Astrocyte of the cerebellum (primary cell): ENCODE data around the gene PLEKHM3.

Source experiments
- DNase-seq: peaks from one replicate; pipeline ENCODE4 v3.0.0-alpha.2; 2011; ENCODE audit warnings: low read depth
- H3K4me3 ChIP-seq: 2 replicates; pipeline ENCODE4 v1.5.1; 2011; ENCODE audit warnings: mild to moderate bottlenecking, low read depth, low read length, moderate library complexity
- in situ Hi-C: cut with HindIII; loops from 2 replicates; pipeline ENCODE4 v1.10.0; 2017; ENCODE audit warnings: low sequenced_read_pairs
- TF ChIP-seq, protein P1 (sequence below): IDR thresholded peaks from 2 replicates; pipeline ENCODE4 v1.5.1; 2012; ENCODE audit warnings: low read length, low read depth, moderate library complexity, mild to moderate bottlenecking; ENCODE audit errors: missing control alignments

PLEKHM3 gene

DNA sequence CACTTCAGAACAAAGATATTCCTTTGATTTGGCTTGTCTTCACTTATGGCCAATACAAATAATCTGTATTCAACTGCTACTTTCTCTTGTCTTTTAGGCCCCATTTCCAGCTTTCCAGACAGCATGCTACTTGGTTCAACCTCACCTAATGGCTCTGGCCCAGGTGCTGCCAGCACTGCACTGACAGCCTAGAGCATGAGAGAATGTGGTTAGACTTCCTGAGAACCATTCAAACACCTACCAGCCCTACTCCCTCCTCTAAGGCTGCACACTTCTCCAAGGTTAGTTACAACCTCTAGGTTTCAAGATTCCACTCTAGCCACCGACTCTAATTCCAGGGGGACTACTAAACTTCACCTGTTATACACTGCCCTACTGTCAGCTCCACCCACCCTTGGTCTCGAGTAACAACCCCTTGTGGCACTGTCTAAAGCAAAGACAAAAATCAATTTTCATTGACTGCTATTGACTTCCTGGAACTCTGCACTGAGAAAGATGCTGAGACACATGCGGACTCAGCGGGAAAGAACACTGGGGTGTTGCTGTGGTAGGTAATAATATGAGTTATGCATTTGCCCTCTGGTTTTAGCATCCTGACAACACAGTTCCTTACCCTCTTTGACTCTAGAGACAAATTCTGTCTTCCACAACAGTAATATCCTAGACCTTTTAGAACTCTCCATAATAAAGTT lies 38.2 kb downstream of the PLEKHM3 start:
- in situ Hi-C loops: no loop called here
- no peak for DNase-seq
- TF ChIP-seq, protein P1, sequence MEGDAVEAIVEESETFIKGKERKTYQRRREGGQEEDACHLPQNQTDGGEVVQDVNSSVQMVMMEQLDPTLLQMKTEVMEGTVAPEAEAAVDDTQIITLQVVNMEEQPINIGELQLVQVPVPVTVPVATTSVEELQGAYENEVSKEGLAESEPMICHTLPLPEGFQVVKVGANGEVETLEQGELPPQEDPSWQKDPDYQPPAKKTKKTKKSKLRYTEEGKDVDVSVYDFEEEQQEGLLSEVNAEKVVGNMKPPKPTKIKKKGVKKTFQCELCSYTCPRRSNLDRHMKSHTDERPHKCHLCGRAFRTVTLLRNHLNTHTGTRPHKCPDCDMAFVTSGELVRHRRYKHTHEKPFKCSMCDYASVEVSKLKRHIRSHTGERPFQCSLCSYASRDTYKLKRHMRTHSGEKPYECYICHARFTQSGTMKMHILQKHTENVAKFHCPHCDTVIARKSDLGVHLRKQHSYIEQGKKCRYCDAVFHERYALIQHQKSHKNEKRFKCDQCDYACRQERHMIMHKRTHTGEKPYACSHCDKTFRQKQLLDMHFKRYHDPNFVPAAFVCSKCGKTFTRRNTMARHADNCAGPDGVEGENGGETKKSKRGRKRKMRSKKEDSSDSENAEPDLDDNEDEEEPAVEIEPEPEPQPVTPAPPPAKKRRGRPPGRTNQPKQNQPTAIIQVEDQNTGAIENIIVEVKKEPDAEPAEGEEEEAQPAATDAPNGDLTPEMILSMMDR: no peak
- H3K4me3 ChIP-seq: no peak overlapping the region

- DNase-seq: no peak
- TF ChIP-seq, protein P1: no peak
- in situ Hi-C loops: no loop called here
- no peak overlapping the region for H3K4me3 ChIP-seq
These were observed 40.4 kb downstream of the PLEKHM3 start for GRCh38 chr2:207984765-207985480.

- DNase-seq: no peak
- in situ Hi-C loops: no loop called here
- TF ChIP-seq, protein P1: no peak
- no peak overlapping the region for H3K4me3 ChIP-seq
These were observed 41.7 kb downstream of the PLEKHM3 start for GRCh38 chr2:207983641-207984042.

DNA sequence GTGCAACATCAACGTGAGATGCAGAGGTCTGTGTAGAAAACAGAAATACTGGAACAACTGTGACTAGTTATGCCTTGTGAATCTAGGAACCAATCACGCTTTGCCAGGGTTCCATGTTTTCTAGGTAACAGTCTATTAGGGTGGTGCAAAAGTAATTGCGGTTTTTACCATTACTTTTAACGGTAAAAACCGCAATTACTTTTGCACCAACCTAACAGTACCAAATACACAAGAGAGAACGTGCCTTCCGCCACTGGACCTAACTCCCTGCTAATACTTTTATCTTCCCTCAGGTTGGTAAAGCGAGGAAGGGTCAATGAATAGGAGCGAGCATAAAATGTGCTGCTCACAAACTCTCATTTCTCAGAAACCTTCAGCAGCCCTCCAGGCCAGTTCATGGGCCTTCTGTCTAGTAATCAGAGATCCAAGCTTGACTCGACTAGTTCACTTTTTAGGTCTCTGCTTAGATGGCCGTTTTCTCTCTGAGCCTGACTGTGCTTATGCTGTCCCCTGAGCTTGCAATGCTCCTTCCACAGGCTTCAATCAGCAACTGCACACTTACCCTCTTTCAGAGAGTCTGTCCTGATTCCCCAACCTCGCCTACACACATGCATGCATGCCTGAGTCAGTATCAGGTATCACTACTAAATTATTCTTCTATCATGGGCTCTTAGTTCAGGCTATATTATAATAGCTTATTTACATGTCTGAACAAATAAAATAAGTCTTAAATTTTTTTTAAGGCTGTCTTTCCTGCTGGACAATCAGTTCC lies 47.0 kb downstream of the PLEKHM3 start:
- no peak overlapping the region for H3K4me3 ChIP-seq
- no peak for DNase-seq
- in situ Hi-C loops: no loop called here
- TF ChIP-seq, protein P1: no peak

DNA sequence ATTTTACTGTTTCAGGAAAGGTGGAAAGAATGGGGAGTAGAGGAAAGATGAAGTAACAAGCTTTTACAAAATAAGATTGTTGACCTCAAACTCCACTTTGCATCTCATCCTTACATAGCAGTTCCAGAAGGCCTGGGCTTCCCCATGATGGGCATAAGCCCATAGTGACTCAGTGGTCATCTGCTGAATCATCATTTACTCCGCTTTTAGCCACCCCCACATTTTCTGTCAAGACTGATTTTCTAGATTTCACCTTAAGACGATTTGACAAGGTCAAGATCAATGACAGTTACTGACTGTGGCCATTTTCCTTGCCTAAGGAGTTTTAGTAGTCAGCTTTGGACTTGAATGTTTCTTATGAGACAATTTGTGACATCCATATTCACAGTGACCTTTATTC lies 49.4 kb downstream of the PLEKHM3 start:
- in situ Hi-C loops: no loop called here
- TF ChIP-seq, protein P1: no peak
- DNase-seq: no peak
- no peak overlapping the region for H3K4me3 ChIP-seq

DNA sequence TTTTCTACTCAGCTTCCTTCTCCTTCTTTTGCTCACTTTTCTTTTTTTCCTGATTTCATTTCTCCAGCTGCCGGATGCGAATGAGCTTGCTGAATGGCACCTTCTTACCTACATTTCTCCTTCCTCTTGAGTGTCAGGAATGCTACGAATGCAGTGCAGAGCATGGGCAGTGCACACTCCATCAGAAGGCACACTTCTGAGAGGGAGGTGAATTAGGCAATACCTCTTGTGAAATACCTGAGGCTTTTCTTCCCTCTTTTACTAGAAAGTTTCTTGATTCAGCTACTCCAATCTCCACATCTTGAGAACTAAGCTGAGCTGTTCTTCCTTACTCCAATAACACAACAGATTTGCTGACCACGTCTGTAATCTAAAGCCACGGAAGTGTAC lies 51.1 kb downstream of the PLEKHM3 start:
- no peak overlapping the region for H3K4me3 ChIP-seq
- TF ChIP-seq, protein P1: no peak
- in situ Hi-C loops: no loop called here
- no peak for DNase-seq
